Right atrium auricular region (tissue), 2 donors: ENCODE data around the gene SERPINB2. TPM values are rescaled to one million over a fixed set of nuclear protein-coding genes. Genes with fewer than 3 reads are reported as not detected.

Experiments
- DNase-seq: peaks from one replicate; pipeline ENCODE4 v3.0.0-alpha.2; 2019; ENCODE audit warnings: low spot score
- H3K27ac ChIP-seq, 2 donors: fragments of 200-600 bp; sonication (generic); 1 replicate in 1 of 2; 2 replicates in 1 of 2; pipeline ENCODE4 v1.5.1; 2016 to 2019
- H3K27me3 ChIP-seq, 2 donors: fragments of 200-600 bp; sonication (generic); one replicate each; pipeline versions ENCODE4 v1.5.1 to v1.6.0; 2017 to 2019
- H3K36me3 ChIP-seq: fragments of 200-600 bp; sonication (generic); one replicate; pipeline ENCODE4 v1.5.1; 2016
- H3K4me1 ChIP-seq, 2 donors: fragments of 200-600 bp; sonication (generic); one replicate each; pipeline versions ENCODE4 v1.5.1 to v1.6.0; 2017 to 2019
- H3K4me3 ChIP-seq, 2 donors: fragments of 200-600 bp; sonication (generic); 1 replicate in 1 of 2; 2 replicates in 1 of 2; pipeline ENCODE4 v1.5.1; 2017 to 2019; ENCODE audit warnings: mild to moderate bottlenecking in 1 of 2, moderate library complexity in 1 of 2
- H3K9me3 ChIP-seq, 2 donors: fragments of 200-600 bp; sonication (generic); one replicate each; pipeline ENCODE4 v1.5.1; 2019
- CTCF ChIP-seq, 2 donors: fragments of 200-600 bp; sonication (generic); IDR thresholded peaks; one replicate each; pipeline ENCODE4 v1.5.1; 2019; ENCODE audit warnings: antibody characterized with exemption in 2 of 2
- total RNA-seq, 2 donors: library from RNA; depleted of rRNA; stranded (reverse); fragments of >200 nt; gene quantifications; one replicate each; pipeline ENCODE4 v1.1.0, GENCODE V29; 2016

Gene SERPINB2
- total RNA-seq, 2 donors from 2014 or later: 0.94 to 2.3 TPM

GRCh38 chr18:63868546-63868945 is 19.0 kb upstream of the SERPINB2 start:
- no peaks in the 10 kb centered on the region for H3K4me1 ChIP-seq
- H3K9me3 ChIP-seq: no peaks in the 10 kb centered on the region
- TF ChIP-seq CTCF (IDR thresholded peaks at IDR 0.05): no peak
- H3K36me3 ChIP-seq: no peaks in the 10 kb centered on the region
- H3K4me3 ChIP-seq: no peak overlapping the region
- H3K27me3 ChIP-seq: no peaks in the 10 kb centered on the region
- DNase-seq: no peak
- no peak overlapping the region for H3K27ac ChIP-seq

- Histone ChIP-seq H3K9me3 (no peaks in the 10 kb centered on the region), H3K27ac (no peak overlapping the region)
Measured at GRCh38 chr18:63869374-63869773, 18.1 kb upstream of the SERPINB2 start.

GRCh38 chr18:63869851-63870250 is 17.7 kb upstream of the SERPINB2 start:
- no peak overlapping the region for H3K27ac ChIP-seq
- H3K9me3 ChIP-seq: no peaks in the 10 kb centered on the region
- no peaks in the 10 kb centered on the region for H3K27me3 ChIP-seq
- H3K4me1 ChIP-seq: no peaks in the 10 kb centered on the region
- DNase-seq: no peak
- H3K36me3 ChIP-seq: no peaks in the 10 kb centered on the region
- no peak for TF ChIP-seq CTCF (IDR thresholded peaks at IDR 0.05)
- H3K4me3 ChIP-seq: no peak overlapping the region

More at GRCh38 chr18:63869374-63869773, 18.1 kb upstream of the SERPINB2 start:
- no peak for TF ChIP-seq CTCF (IDR thresholded peaks at IDR 0.05)
- no peaks in the 10 kb centered on the region for H3K36me3 ChIP-seq
- no peaks in the 10 kb centered on the region for H3K4me1 ChIP-seq
- no peak overlapping the region for H3K4me3 ChIP-seq
- no peaks in the 10 kb centered on the region for H3K27me3 ChIP-seq
- DNase-seq: no peak

- TF ChIP-seq CTCF (IDR thresholded peaks at IDR 0.05): no peak
- no peak for DNase-seq
Measured at GRCh38 chr18:63871836-63872235, 15.7 kb upstream of the SERPINB2 start.

GRCh38 chr18:63872586-63872985 is 14.9 kb upstream of the SERPINB2 start:
- TF ChIP-seq CTCF (IDR thresholded peaks at IDR 0.05): no peak
- Histone ChIP-seq H3K4me1 (no peaks in the 10 kb centered on the region), H3K36me3 (no peaks in the 10 kb centered on the region), H3K4me3 (no peak overlapping the region), H3K27me3 (no peaks in the 10 kb centered on the region), H3K27ac (no peak overlapping the region), H3K9me3 (no peaks in the 10 kb centered on the region)
- no peak for DNase-seq

More at GRCh38 chr18:63871836-63872235, 15.7 kb upstream of the SERPINB2 start:
- H3K27me3 ChIP-seq: no peaks in the 10 kb centered on the region
- H3K4me1 ChIP-seq: no peaks in the 10 kb centered on the region
- no peak overlapping the region for H3K4me3 ChIP-seq
- no peak overlapping the region for H3K27ac ChIP-seq
- no peaks in the 10 kb centered on the region for H3K36me3 ChIP-seq
- no peaks in the 10 kb centered on the region for H3K9me3 ChIP-seq

- H3K27ac ChIP-seq: no peak overlapping the region
- peaks cover 0 to 9% of the 10 kb centered on the region in 2 donors for H3K4me1 ChIP-seq
- DNase-seq: no peak
- no peak for TF ChIP-seq CTCF (IDR thresholded peaks at IDR 0.05)
- no peaks in the 10 kb centered on the region for H3K36me3 ChIP-seq
- H3K9me3 ChIP-seq: no peaks in the 10 kb centered on the region
- H3K27me3 ChIP-seq: no peaks in the 10 kb centered on the region
- H3K4me3 ChIP-seq: no peak overlapping the region
Measured at GRCh38 chr18:63878343-63878742, 9.2 kb upstream of the SERPINB2 start.
